ENCODE results near the gene RPH3AL. TPM values are rescaled to one million over a fixed set of nuclear protein-coding genes. Genes with fewer than 3 reads are reported as not detected.

Gene RPH3AL
- total RNA-seq, 4 donors from 2014 or later, result 24.3 to 90.5 (median 47.2) TPM

- TF ChIP-seq CTCF (IDR thresholded peaks at IDR 0.05) (peak in 3 of 5 experiments; percentile 9 to 27 (median 24)), EP300 (IDR thresholded peaks at IDR 0.05; ENCODE audit: low read depth) (no peak)
- intact Hi-C loops (cut with DNase I; ENCODE audit: low total_unique reads) (no loop called here), in situ Hi-C loops (cut with MboI; ENCODE audit: low pct_ligation_motif_present in 1 of 4, low pct_unique_long_range_greater_than_20kb in 1 of 4, low sequenced_read_pairs in 3 of 4) (no loop called here)
- Histone ChIP-seq H3K9me3 (no peaks in the 10 kb centered on the region), H3K27ac (no peak overlapping the region), H3K4me3 (no peak overlapping the region), H3K27me3 (no peaks in the 10 kb centered on the region), H3K36me3 (no peaks in the 10 kb centered on the region), H3K4me1 (peaks cover 0 to 2% (median 0%) of the 10 kb centered on the region in 4 donors)
- DNase-seq, result no peak
- 61% methylated on average over 9 of the region's 12 CpGs; no CpG with 5 or more reads in 1 of the 2 donors for WGBS, 2 donors (ENCODE audit: low coverage in 1 of 2)
Measured at GRCh38 chr17:309361-309888, 43.2 kb downstream of the RPH3AL start.

- Histone ChIP-seq H3K9me3 (no peaks in the 10 kb centered on the region), H3K27ac (peak overlapping the region in 1 of 4 donors; percentile 37), H3K4me3 (no peak overlapping the region), H3K27me3 (no peaks in the 10 kb centered on the region), H3K36me3 (no peaks in the 10 kb centered on the region), H3K4me1 (peaks cover 0 to 5% (median under 1%) of the 10 kb centered on the region in 4 donors)
- WGBS, 2 donors (ENCODE audit: low coverage in 1 of 2), result 64 to 69% methylated on average over 5 to 22 of the region's 22 CpGs
- in situ Hi-C loops (cut with MboI; ENCODE audit: low pct_ligation_motif_present in 1 of 4, low pct_unique_long_range_greater_than_20kb in 1 of 4, low sequenced_read_pairs in 3 of 4), result no loop called here
- intact Hi-C loops (cut with DNase I; ENCODE audit: low total_unique reads), result no loop called here
- TF ChIP-seq POLR2AphosphoS5 (IDR thresholded peaks at IDR 0.05) (no peak), EP300 (IDR thresholded peaks at IDR 0.05; ENCODE audit: low read depth) (no peak), CTCF (IDR thresholded peaks at IDR 0.05) (no peak), POLR2A (IDR thresholded peaks at IDR 0.05) (no peak)
- no peak for DNase-seq
Measured at GRCh38 chr17:307741-308507, 44.7 kb downstream of the RPH3AL start.

GRCh38 chr17:307295-307691, 45.3 kb downstream of the RPH3AL start:
- no peak for TF ChIP-seq EP300 (IDR thresholded peaks at IDR 0.05; ENCODE audit: low read depth)
- TF ChIP-seq POLR2A (IDR thresholded peaks at IDR 0.05), result no peak
- TF ChIP-seq CTCF (IDR thresholded peaks at IDR 0.05), result no peak
- TF ChIP-seq POLR2AphosphoS5 (IDR thresholded peaks at IDR 0.05), result no peak
- Histone ChIP-seq H3K36me3 (no peaks in the 10 kb centered on the region), H3K27ac (peak overlapping the region in 1 of 4 donors; percentile 37), H3K27me3 (no peaks in the 10 kb centered on the region), H3K4me1 (peaks cover 0 to 11% (median 3%) of the 10 kb centered on the region in 4 donors), H3K4me3 (no peak overlapping the region), H3K9me3 (no peaks in the 10 kb centered on the region)
- intact Hi-C loops (cut with DNase I; ENCODE audit: low total_unique reads), result no loop called here
- in situ Hi-C loops (cut with MboI; ENCODE audit: low pct_ligation_motif_present in 1 of 4, low pct_unique_long_range_greater_than_20kb in 1 of 4, low sequenced_read_pairs in 3 of 4), result no loop called here
- no peak for DNase-seq
- 90% methylated on average over 16 of the region's 16 CpGs; no CpG with 5 or more reads in 1 of the 2 donors for WGBS, 2 donors (ENCODE audit: low coverage in 1 of 2)

- Histone ChIP-seq H3K4me3 (no peak overlapping the region), H3K4me1 (peaks cover 4 to 17% (median 7%) of the 10 kb centered on the region in 4 donors), H3K27me3 (no peaks in the 10 kb centered on the region), H3K27ac (no peak overlapping the region), H3K36me3 (no peaks in the 10 kb centered on the region), H3K9me3 (no peaks in the 10 kb centered on the region)
- no peak for DNase-seq
- TF ChIP-seq POLR2AphosphoS5 (IDR thresholded peaks at IDR 0.05) (no peak), CTCF (IDR thresholded peaks at IDR 0.05) (no peak), POLR2A (IDR thresholded peaks at IDR 0.05) (no peak), EP300 (IDR thresholded peaks at IDR 0.05; ENCODE audit: low read depth) (no peak)
- intact Hi-C loops (cut with DNase I; ENCODE audit: low total_unique reads) (no loop called here), in situ Hi-C loops (cut with MboI; ENCODE audit: low pct_ligation_motif_present in 1 of 4, low pct_unique_long_range_greater_than_20kb in 1 of 4, low sequenced_read_pairs in 3 of 4) (no loop called here)
- 87 to 92% methylated on average over 11 to 26 of the region's 26 CpGs for WGBS, 2 donors (ENCODE audit: low coverage in 1 of 2)
Measured at GRCh38 chr17:306536-307294, 45.9 kb downstream of the RPH3AL start.

Measured in transverse colon (tissue), 4 donors.